Transverse colon (tissue), 4 donors: ENCODE results near the gene PDE6H. TPM values are rescaled to one million over a fixed set of nuclear protein-coding genes. Genes with fewer than 3 reads are reported as not detected.

Experiments used
- DNase-seq: peaks from one replicate; pipeline ENCODE4 v3.0.0-alpha.2; 2019
- H3K27ac ChIP-seq, 4 donors: fragments of 200-600 bp; sonication (generic); 2 replicates each; pipeline ENCODE4 v1.5.1; 2016 to 2018; ENCODE audit warnings: inconsistent platforms in 4 of 4
- H3K27me3 ChIP-seq: fragments of 200-600 bp; sonication (generic); 2 replicates; pipeline ENCODE4 v1.5.1; 2017; ENCODE audit warnings: inconsistent platforms
- H3K36me3 ChIP-seq, 4 donors: fragments of 200-600 bp; sonication (generic); 2 replicates each; pipeline ENCODE4 v1.5.1; 2017 to 2019; ENCODE audit warnings: inconsistent platforms in 4 of 4
- H3K4me1 ChIP-seq, 4 donors: fragments of 200-600 bp; sonication (generic); 2 replicates each; pipeline ENCODE4 v1.5.1; 2017 to 2020; ENCODE audit warnings: inconsistent platforms in 4 of 4
- H3K4me3 ChIP-seq, 4 donors: fragments of 200-600 bp; sonication (generic); 1 replicate in 1 of 4; 2 replicates in 3 of 4; pipeline versions ENCODE4 v1.5.1 to v1.6.1; 2017 to 2019; ENCODE audit warnings: inconsistent platforms in 4 of 4
- H3K9me3 ChIP-seq, 2 donors: fragments of 200-600 bp; sonication (generic); 2 replicates each; pipeline ENCODE4 v1.5.1; 2017 to 2019; ENCODE audit warnings: inconsistent platforms in 2 of 2
- EP300 ChIP-seq: sonication (generic); formaldehyde crosslinking; IDR thresholded peaks from one replicate; pipeline ENCODE4 v1.6.1; 2017; ENCODE audit warnings: antibody characterized with exemption, low read depth
- POLR2A ChIP-seq: fragments of 450-650 bp; IDR thresholded peaks from one replicate; pipeline ENCODE4 v1.6.1; 2016; ENCODE audit warnings: antibody characterized with exemption, mild to moderate bottlenecking, moderate library complexity
- POLR2AphosphoS5 ChIP-seq, 3 donors: sonication (generic); formaldehyde crosslinking; IDR thresholded peaks; one replicate each; pipeline ENCODE4 v1.6.1; 2016; ENCODE audit warnings: antibody characterized with exemption in 3 of 3
- WGBS, 2 donors: methylation state at CpG; one replicate each; pipeline ENCODE4 v1.1.5; 2018; ENCODE audit warnings: low coverage in 1 of 2; 5-methylcytosine and 5-hydroxymethylcytosine counted together
- in situ Hi-C, 4 donors: fragments of 200-750 bp; cut with MboI; loops; one replicate each; pipeline versions ENCODE4 v1.15.0 to v1.15.1; 2017; ENCODE audit warnings: low sequenced_read_pairs in 3 of 4, low pct_ligation_motif_present in 1 of 4, low pct_unique_long_range_greater_than_20kb in 1 of 4
- intact Hi-C: fragments of 100-400 bp; cut with DNase I; formaldehyde crosslinking; loops from one replicate; pipeline ENCODE4 v1.15.1; 2023; ENCODE audit warnings: low total_unique reads
- total RNA-seq, 4 donors: library from RNA; depleted of rRNA; stranded (reverse); fragments of >200 nt; gene quantifications; one replicate each; pipeline ENCODE4 v1.1.0, GENCODE V29; 2016
- TF ChIP-seq, protein P1 (sequence below), 5 experiments: fragments of 200-600 bp in 3 of 5; fragments of 450-650 bp in 2 of 5; sonication (generic) in 3 of 5; IDR thresholded peaks; 1 replicate in 2 of 5; 2 replicates in 3 of 5; pipeline ENCODE4 v1.5.1; 2016 to 2017; ENCODE audit warnings: antibody characterized with exemption in 5 of 5, inconsistent platforms in 3 of 5, mild to moderate bottlenecking in 2 of 5, moderate library complexity in 1 of 5

PDE6H gene
- total RNA-seq, 4 donors from 2014 or later, result not detected

DNA sequence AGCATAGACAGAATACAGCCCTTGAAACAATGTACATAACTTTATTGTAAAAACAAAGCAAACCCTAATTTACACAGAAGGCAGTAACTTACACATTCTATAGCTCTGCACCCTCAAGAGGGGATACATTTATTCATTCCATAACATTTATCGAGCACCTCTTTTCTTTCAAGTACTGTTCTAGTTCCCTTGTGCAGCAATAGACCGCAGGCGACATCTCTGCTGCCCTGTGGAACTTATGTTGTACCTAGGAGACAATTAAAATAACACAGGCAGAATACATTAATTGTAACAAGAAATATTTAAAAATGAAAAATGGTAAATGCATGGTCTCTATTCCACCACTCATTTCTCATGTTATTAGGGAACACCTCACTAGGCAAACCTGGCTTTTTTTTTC lies 10.0 kb upstream of the PDE6H start:
- Histone ChIP-seq H3K36me3 (no peaks in the 10 kb centered on the region), H3K4me1 (peaks cover 0 to 1% (median under 1%) of the 10 kb centered on the region in 4 donors), H3K27me3 (no peaks in the 10 kb centered on the region), H3K4me3 (no peak overlapping the region), H3K9me3 (no peaks in the 10 kb centered on the region), H3K27ac (peak overlapping the region; percentile 49 to 76 (median 70))
- intact Hi-C loops (no loop called here), in situ Hi-C loops (no loop called here)
- no peak for TF ChIP-seq POLR2AphosphoS5 (IDR thresholded peaks at IDR 0.05)
- TF ChIP-seq, protein P1, sequence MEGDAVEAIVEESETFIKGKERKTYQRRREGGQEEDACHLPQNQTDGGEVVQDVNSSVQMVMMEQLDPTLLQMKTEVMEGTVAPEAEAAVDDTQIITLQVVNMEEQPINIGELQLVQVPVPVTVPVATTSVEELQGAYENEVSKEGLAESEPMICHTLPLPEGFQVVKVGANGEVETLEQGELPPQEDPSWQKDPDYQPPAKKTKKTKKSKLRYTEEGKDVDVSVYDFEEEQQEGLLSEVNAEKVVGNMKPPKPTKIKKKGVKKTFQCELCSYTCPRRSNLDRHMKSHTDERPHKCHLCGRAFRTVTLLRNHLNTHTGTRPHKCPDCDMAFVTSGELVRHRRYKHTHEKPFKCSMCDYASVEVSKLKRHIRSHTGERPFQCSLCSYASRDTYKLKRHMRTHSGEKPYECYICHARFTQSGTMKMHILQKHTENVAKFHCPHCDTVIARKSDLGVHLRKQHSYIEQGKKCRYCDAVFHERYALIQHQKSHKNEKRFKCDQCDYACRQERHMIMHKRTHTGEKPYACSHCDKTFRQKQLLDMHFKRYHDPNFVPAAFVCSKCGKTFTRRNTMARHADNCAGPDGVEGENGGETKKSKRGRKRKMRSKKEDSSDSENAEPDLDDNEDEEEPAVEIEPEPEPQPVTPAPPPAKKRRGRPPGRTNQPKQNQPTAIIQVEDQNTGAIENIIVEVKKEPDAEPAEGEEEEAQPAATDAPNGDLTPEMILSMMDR (IDR thresholded peaks at IDR 0.05), result no peak
- TF ChIP-seq POLR2A, result no peak
- no peak for TF ChIP-seq EP300
- WGBS, 2 donors, result 80 to 83% methylated on average over 3 of the region's 3 CpGs
- DNase-seq, result no peak

DNA sequence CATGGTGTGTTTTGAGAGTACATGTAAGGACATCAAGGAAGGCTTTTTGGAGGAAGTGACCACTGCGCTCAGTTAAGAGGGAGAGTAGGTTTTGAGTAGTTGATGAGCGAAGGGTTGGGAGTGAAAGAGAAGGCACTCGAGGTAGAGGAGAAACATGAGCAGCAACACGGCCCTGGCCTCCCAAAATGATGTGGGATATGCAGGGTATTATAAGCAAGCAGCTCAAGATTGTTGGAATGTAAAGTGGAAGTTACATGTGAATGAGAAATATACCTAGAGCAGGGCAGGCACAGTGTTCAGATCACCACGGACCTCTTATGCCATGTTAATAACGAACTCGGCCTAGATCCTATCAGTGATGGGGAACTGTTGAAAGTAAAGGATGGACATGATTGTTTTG lies 9.3 kb upstream of the PDE6H start:
- no peaks in the 10 kb centered on the region for H3K27me3 ChIP-seq
- no peak for DNase-seq
- no peaks in the 10 kb centered on the region for H3K36me3 ChIP-seq
- no peaks in the 10 kb centered on the region for H3K9me3 ChIP-seq
- in situ Hi-C loops, result no loop called here
- peak overlapping the region in 2 of 4 donors; percentile 69 to 76 for H3K27ac ChIP-seq
- intact Hi-C loops, result no loop called here
- no peak for TF ChIP-seq EP300
- no peak for TF ChIP-seq POLR2A
- no peak for TF ChIP-seq POLR2AphosphoS5 (IDR thresholded peaks at IDR 0.05)
- TF ChIP-seq, protein P1 (IDR thresholded peaks at IDR 0.05), result no peak
- no peak overlapping the region for H3K4me3 ChIP-seq
- no peaks in the 10 kb centered on the region for H3K4me1 ChIP-seq
- 87 to 91% methylated on average over 6 to 7 of the region's 7 CpGs for WGBS, 2 donors

DNA sequence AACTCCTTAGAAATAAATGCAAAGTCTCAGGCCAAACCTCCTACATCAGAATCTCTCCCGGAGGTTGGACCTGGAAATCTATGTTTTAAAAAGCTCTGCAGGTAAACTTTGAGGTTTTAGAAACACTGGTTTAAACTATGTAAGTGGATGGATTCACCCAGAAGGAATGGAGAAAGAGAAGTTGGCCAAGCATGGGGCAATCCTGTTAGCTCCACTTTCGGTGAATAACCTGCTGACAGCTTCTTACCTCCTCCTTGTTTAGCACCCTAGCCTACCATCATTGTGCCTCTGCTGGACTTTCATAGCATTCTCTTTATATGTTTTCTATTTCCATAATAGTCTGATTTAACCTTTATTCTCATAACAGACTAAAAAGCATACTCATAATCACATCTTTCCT lies 8.4 kb upstream of the PDE6H start:
- H3K27me3 ChIP-seq, result no peaks in the 10 kb centered on the region
- H3K27ac ChIP-seq, result no peak overlapping the region
- in situ Hi-C loops, result no loop called here
- 83 to 100% methylated on average over 1 to 2 of the region's 2 CpGs for WGBS, 2 donors
- H3K4me1 ChIP-seq, result no peaks in the 10 kb centered on the region
- no peaks in the 10 kb centered on the region for H3K9me3 ChIP-seq
- TF ChIP-seq, protein P1 (IDR thresholded peaks at IDR 0.05), result no peak
- no peak for TF ChIP-seq POLR2AphosphoS5 (IDR thresholded peaks at IDR 0.05)
- TF ChIP-seq POLR2A, result no peak
- TF ChIP-seq EP300, result no peak
- no peaks in the 10 kb centered on the region for H3K36me3 ChIP-seq
- no peak overlapping the region for H3K4me3 ChIP-seq
- no peak for DNase-seq
- intact Hi-C loops, result no loop called here

DNA sequence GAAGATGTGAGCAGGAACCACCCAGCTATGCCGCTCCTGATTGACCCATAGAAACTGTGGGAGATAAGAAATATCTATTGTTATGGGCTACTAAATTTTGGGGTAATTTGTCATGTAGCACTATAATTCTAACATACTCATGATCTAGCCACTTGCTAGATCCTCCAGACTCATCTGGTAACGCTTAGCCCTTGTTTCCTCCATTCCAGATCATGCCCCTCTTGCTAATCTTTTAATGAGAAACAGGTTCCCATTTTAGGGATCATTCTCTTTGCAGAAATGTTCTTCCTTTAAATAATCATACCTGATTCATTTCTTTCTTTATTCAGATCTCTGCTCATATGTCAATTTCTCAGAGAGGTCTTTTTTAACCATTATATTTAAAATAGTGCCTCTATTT lies 7.6 kb upstream of the PDE6H start:
- Histone ChIP-seq H3K9me3 (no peaks in the 10 kb centered on the region), H3K27ac (no peak overlapping the region), H3K4me1 (no peaks in the 10 kb centered on the region), H3K36me3 (no peaks in the 10 kb centered on the region), H3K4me3 (no peak overlapping the region), H3K27me3 (no peaks in the 10 kb centered on the region)
- whole genome bisulfite sequencing, 2 donors, result 97 to 100% methylated on average over 1 to 2 of the region's 2 CpGs
- DNase-seq, result no peak
- intact Hi-C loops (no loop called here), in situ Hi-C loops (no loop called here)
- TF ChIP-seq, protein P1 (IDR thresholded peaks at IDR 0.05), result no peak
- TF ChIP-seq POLR2AphosphoS5 (IDR thresholded peaks at IDR 0.05) (no peak), EP300 (no peak), POLR2A (no peak)
